ENCODE results near the gene CDH15.
"Not testable (repeated sequence)": the region's sequence is repeated elsewhere in the genome, so short reads cannot be mapped to it uniquely, and the experiment has no call there.

CDH15 gene

DNA sequence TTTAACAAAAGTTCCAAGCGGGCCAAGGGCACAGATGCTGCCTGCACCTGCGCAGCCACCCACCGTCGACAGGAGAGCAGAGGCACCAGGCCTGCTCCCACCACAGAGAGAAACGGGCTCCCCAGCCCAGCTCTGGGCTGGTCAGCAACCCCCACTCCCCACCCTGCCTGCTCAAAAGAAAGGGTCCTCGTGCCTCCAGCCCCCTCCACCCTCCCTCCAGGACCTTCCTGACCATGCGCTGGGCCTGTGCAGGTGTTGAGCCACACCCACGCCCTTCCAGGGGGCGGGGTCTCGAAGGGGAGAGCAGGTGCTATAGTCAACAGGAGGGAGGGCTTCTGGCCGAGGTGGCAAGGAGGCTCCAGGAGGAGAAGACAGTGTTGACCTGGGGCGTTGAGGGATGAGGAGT, 71.2 kb downstream of the CDH15 start:
- DNase-seq, result no peak

- no peak for DNase-seq
Measured at GRCh38 chr16:89243664-89244063, 72.1 kb downstream of the CDH15 start.

DNA sequence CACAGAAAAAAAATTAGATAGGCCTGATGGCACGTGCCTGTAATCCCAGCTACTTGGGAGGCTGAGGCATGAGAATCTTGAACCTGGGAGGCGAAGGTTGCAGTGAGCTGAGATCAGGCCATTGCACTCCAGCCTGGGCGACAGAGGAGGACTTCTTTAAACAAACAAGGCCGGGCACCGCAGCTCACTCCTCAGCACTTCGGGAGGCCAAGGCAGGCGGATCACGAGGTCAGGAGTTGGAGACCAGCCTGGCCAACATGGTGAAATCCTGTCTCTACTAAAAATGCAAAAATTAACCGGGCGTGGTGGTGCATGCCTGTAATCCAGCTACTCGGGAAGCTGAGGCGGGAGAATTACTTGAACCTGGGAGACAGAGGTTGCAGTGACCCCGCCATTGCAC, 72.7 kb downstream of the CDH15 start:
- DNase-seq, result not testable (repeated sequence)

- DNase-seq, result no peak
Measured at GRCh38 chr16:89244754-89245153, 73.2 kb downstream of the CDH15 start.

Data from activated CD4-positive, alpha-beta T cell treated with anti-CD3 and anti-CD28 coated beads, Interleukin-2, amount 50 U/mL, for 1 hour (primary cell).